Esophagus muscularis mucosa (tissue), 4 donors: Measurements from ENCODE around the gene FMN1.

Experiments
- CTCF ChIP-seq, 3 experiments: fragments of 200-600 bp in 2 of 3; fragments of 450-650 bp in 1 of 3; sonication (generic) in 2 of 3; IDR thresholded peaks; one replicate each; pipeline ENCODE4 v1.5.1; 2017 to 2019; ENCODE audit warnings: antibody characterized with exemption in 3 of 3, mild to moderate bottlenecking in 2 of 3, moderate library complexity in 1 of 3
- EP300 ChIP-seq: sonication (generic); formaldehyde crosslinking; IDR thresholded peaks from one replicate; pipeline ENCODE4 v1.6.1; 2017; ENCODE audit warnings: antibody characterized with exemption
- POLR2A ChIP-seq: fragments of 450-650 bp; IDR thresholded peaks from one replicate; pipeline ENCODE4 v1.6.1; 2017; ENCODE audit warnings: antibody characterized with exemption, moderate library complexity, mild to moderate bottlenecking, low read depth
- POLR2AphosphoS5 ChIP-seq, 2 donors: sonication (generic); formaldehyde crosslinking; IDR thresholded peaks; one replicate each; pipeline ENCODE4 v1.6.1; 2017; ENCODE audit warnings: antibody characterized with exemption in 2 of 2

- no peak for TF ChIP-seq CTCF (IDR thresholded peaks at IDR 0.05)
- no peak for TF ChIP-seq POLR2AphosphoS5 (IDR thresholded peaks at IDR 0.05)
- TF ChIP-seq EP300, result no peak
- TF ChIP-seq POLR2A, result no peak
Observed at GRCh38 chr15:32824777-32825176, 369.7 kb downstream of the FMN1 start.
